DOHH2 (cell line): ENCODE measurements around the gene COPE.

Experiments used
- H3F3A ChIP-seq: fragments of 200-600 bp; sonication (generic), shearing (Covaris generic); 2 replicates; pipeline ENCODE4 v1.6.0; 2016; ENCODE audit warnings: antibody characterized with exemption, mild to moderate bottlenecking; ENCODE audit not compliant: control insufficient read depth, insufficient read depth
- H3K27ac ChIP-seq: fragments of 200-600 bp; sonication (generic); 2 replicates; pipeline ENCODE4 v1.5.1; 2014; ENCODE audit warnings: low read depth, mild to moderate bottlenecking, low read length, moderate library complexity
- H3K27me3 ChIP-seq: fragments of 200-600 bp; sonication (generic); 2 replicates; pipeline ENCODE4 v1.6.1; 2014; ENCODE audit warnings: mild to moderate bottlenecking, low read length, mixed read lengths; ENCODE audit not compliant: control insufficient read depth
- H3K36me3 ChIP-seq: fragments of 200-600 bp; sonication (generic); 2 replicates; pipeline ENCODE4 v1.6.1; 2014; ENCODE audit warnings: mild to moderate bottlenecking, low read length, moderate library complexity, mixed read lengths; ENCODE audit not compliant: control insufficient read depth
- H3K4me1 ChIP-seq: fragments of 200-600 bp; sonication (generic); 2 replicates; pipeline ENCODE4 v1.6.1; 2014; ENCODE audit warnings: mild to moderate bottlenecking, low read length, mixed read lengths; ENCODE audit not compliant: control insufficient read depth
- H3K4me2 ChIP-seq: fragments of 200-600 bp; sonication (generic); 2 replicates; pipeline ENCODE4 v1.6.0; 2014; ENCODE audit warnings: mild to moderate bottlenecking, low read length, moderate library complexity
- H3K4me3 ChIP-seq: fragments of 200-600 bp; sonication (generic); 2 replicates; pipeline ENCODE4 v1.5.1; 2014; ENCODE audit warnings: mild to moderate bottlenecking, low read length, mixed read lengths
- H3K79me2 ChIP-seq: fragments of 200-600 bp; sonication (generic); 2 replicates; pipeline ENCODE4 v1.6.1; 2014; ENCODE audit warnings: mild to moderate bottlenecking, low read length, mixed read lengths; ENCODE audit not compliant: control insufficient read depth
- H3K9me2 ChIP-seq: fragments of 200-600 bp; sonication (generic); replicated peaks from 2 replicates; pipeline ENCODE4 v1.6.1; 2014; ENCODE audit warnings: mild to moderate bottlenecking, low read length, mixed read lengths; ENCODE audit not compliant: control insufficient read depth
- H3K9me3 ChIP-seq: fragments of 200-600 bp; sonication (generic); 2 replicates; pipeline ENCODE4 v1.6.1; 2014; ENCODE audit warnings: antibody characterized with exemption, low read length, mixed read lengths; ENCODE audit not compliant: control insufficient read depth, insufficient read depth
- H4K20me1 ChIP-seq: fragments of 200-600 bp; sonication (generic); 2 replicates; pipeline ENCODE4 v1.6.0; 2014; ENCODE audit warnings: low read depth, mild to moderate bottlenecking, antibody characterized with exemption, low read length, moderate library complexity; ENCODE audit not compliant: control insufficient read depth, insufficient read depth
- CTCF ChIP-seq: fragments of 200-600 bp; sonication (generic); IDR thresholded peaks from one replicate; pipeline ENCODE4 v1.5.1; 2014; ENCODE audit warnings: antibody characterized with exemption, mild to moderate bottlenecking, low read depth, low read length; ENCODE audit not compliant: poor library complexity, severe bottlenecking
- EZH2phosphoT487 ChIP-seq: fragments of 200-600 bp; sonication (generic); IDR thresholded peaks from 2 replicates; pipeline ENCODE4 v1.6.1; 2017; ENCODE audit warnings: borderline replicate concordance, mild to moderate bottlenecking, antibody characterized with exemption, low read length, moderate library complexity, mixed read lengths

COPE gene

GRCh38 chr19:18964121-18964520 is 44.9 kb upstream of the COPE start:
- Histone ChIP-seq H3K9me3 (no peaks in the 10 kb centered on the region), H3K27me3 (peaks cover 3% of the 10 kb centered on the region; the same call in 1 of the 2 replicates), H3K4me3 (no peak overlapping the region), H3K4me1 (peaks cover 6% of the 10 kb centered on the region), H3K4me2 (no peak overlapping the region), H3K36me3 (no peaks in the 10 kb centered on the region), H3F3A (no peaks in the 10 kb centered on the region), H3K79me2 (no peaks in the 10 kb centered on the region), H3K27ac (no peak overlapping the region), H4K20me1 (no peaks in the 10 kb centered on the region), H3K9me2 (no peaks in the 10 kb centered on the region)
- TF ChIP-seq CTCF (no peak), EZH2phosphoT487 (no peak)

GRCh38 chr19:18961767-18962620 is 42.8 kb upstream of the COPE start:
- no peaks in the 10 kb centered on the region for H3K9me3 ChIP-seq
- no peak for TF ChIP-seq CTCF
- TF ChIP-seq EZH2phosphoT487 = no peak
- no peak overlapping the region for H3K4me3 ChIP-seq
- H3K9me2 ChIP-seq = no peaks in the 10 kb centered on the region
- peaks cover 3% of the 10 kb centered on the region; the same call in 1 of the 2 replicates for H3K27me3 ChIP-seq
- no peaks in the 10 kb centered on the region for H3K79me2 ChIP-seq
- H3K27ac ChIP-seq = no peak overlapping the region
- peaks cover 6% of the 10 kb centered on the region for H3K4me1 ChIP-seq
- no peaks in the 10 kb centered on the region for H4K20me1 ChIP-seq
- H3K36me3 ChIP-seq = no peaks in the 10 kb centered on the region
- 0 out of 2 replicates have a peak overlapping the region, but pooled peaks have one; percentile 11 for H3K4me2 ChIP-seq
- no peaks in the 10 kb centered on the region for H3F3A ChIP-seq

- Histone ChIP-seq H3K4me1 (peaks cover 3% of the 10 kb centered on the region; the same call in 1 of the 2 replicates), H3K9me2 (no peaks in the 10 kb centered on the region), H3K4me3 (no peak overlapping the region), H3K27ac (no peak overlapping the region), H3K4me2 (no peak overlapping the region), H3K36me3 (no peaks in the 10 kb centered on the region), H3K9me3 (no peaks in the 10 kb centered on the region), H4K20me1 (no peaks in the 10 kb centered on the region), H3K79me2 (no peaks in the 10 kb centered on the region), H3F3A (no peaks in the 10 kb centered on the region), H3K27me3 (peaks cover 3% of the 10 kb centered on the region; the same call in 1 of the 2 replicates)
- TF ChIP-seq EZH2phosphoT487 (no peak), CTCF (no peak)
These were observed 41.2 kb upstream of the COPE start for GRCh38 chr19:18960370-18960769.
